ENCODE measurements around the gene ZNF784. TPM values are rescaled to one million over a fixed set of nuclear protein-coding genes. Genes with fewer than 3 reads are reported as not detected.

The ZNF784 gene
- total RNA-seq, 1 experiment from 2014 or later: 9.9 TPM

DNA sequence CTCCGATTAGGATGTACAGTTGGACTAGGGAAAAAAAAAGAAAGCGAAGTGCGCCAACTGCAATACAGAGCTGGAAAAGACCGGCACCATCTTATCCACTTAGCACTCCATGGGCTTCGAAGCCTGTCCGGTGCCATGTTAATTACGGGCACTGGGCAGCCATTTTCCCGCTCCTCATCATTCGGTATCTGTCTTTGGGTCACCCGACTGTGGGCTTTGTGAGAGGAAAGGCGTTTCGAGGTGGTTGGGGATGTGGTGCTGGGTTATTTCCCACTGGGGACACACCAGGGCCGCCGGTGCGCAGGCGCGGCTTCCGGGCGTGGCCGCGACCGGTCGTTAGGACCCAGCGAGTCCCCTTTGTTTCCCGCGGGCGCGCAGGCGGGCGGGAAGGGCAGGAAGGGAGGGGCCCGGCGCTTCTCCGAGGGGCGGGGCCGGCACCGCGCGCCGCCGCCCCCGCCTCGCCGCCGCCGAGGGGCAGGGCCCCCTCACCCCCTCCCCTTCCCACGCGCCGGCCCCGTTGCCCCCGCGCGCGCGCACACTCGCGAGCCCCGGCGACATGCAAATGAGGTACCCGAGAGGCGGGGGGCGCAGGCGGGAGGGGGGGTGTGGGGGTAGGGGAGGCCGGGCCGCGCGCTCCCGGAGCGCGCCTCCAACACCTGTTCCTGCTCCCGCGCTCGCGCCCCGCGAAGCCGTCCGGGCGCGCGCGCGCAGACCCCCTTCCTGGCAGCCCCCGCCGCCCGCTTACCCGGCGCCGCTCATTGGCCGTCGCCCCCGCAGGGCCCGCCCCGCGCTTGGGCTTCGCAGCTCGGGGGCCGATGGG lies 24.3 kb downstream of the ZNF784 start, which contains the start of gene ZNF524 (continued):
- TF ChIP-seq PRDM15 (CRISPR knock-in tag; IDR thresholded peaks at IDR 0.05): no peak
- no peak for TF ChIP-seq SOX15 (CRISPR knock-in tag; IDR thresholded peaks at IDR 0.05)
- no peak for TF ChIP-seq NR1H2 (CRISPR knock-in tag; IDR thresholded peaks at IDR 0.05)
- peak; percentile 55; the same call in 1 of the 2 replicates for TF ChIP-seq NFE2L1 (CRISPR knock-in tag; IDR thresholded peaks at IDR 0.05)
- no peak for TF ChIP-seq ESRRA (CRISPR knock-in tag; IDR thresholded peaks at IDR 0.05; ENCODE audit: borderline replicate concordance)
- TF ChIP-seq, protein P1, sequence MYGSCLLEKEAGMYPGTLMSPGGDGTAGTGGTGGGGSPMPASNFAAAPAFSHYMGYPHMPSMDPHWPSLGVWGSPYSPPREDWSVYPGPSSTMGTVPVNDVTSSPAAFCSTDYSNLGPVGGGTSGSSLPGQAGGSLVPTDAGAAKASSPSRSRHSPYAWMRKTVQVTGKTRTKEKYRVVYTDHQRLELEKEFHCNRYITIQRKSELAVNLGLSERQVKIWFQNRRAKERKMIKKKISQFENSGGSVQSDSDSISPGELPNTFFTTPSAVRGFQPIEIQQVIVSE (CRISPR knock-in tag; IDR thresholded peaks at IDR 0.05; ENCODE audit: borderline replicate concordance): no peak
- no peak for TF ChIP-seq NR3C1 (CRISPR knock-in tag; conservative IDR thresholded peaks at IDR 0.05; ENCODE audit: low read depth)
- no peak for TF ChIP-seq STAT6 (CRISPR knock-in tag; conservative IDR thresholded peaks at IDR 0.05; ENCODE audit: low read depth)
- TF ChIP-seq, protein P2, sequence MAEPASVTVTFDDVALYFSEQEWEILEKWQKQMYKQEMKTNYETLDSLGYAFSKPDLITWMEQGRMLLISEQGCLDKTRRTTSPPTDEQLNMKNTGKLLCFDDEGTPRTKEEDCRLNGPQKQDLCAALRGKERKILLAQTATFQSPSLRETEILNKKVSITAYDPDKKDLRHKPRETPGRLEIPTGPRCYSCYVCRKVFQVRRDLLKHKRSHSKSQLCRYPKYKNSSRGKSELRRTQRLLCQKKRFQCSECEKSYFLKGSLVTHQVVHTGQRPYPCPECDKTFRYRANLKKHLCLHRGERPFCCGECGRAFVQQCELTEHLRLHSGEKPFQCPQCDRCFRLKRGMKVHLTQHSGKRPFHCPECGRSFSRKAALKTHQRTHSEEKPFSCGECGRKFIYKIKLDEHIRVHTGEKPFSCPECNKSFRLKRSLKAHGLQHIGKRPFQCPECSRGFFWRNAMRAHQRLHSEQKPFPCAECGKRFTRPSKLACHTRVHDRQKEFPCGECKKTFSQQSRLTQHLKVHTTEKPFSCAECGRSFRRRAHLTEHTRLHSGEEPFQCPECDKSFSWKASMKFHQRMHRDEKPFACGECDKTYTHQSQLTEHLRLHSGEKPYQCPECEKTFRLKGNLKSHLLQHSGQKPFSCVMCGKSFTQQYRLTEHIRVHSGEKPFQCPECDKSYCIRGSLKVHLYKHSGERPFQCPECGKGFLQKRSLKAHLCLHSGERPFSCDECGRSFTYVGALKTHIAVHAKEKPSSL (CRISPR knock-in tag; conservative IDR thresholded peaks at IDR 0.05): no peak
- TF ChIP-seq CREM (CRISPR knock-in tag; IDR thresholded peaks at IDR 0.05): no peak
- no peak for TF ChIP-seq ZNF423 (CRISPR knock-in tag; IDR thresholded peaks at IDR 0.05)
- TF ChIP-seq ZNF416 (CRISPR knock-in tag; IDR thresholded peaks at IDR 0.05): no peak; the same call in none of the 2 replicates
- TF ChIP-seq FOXK1 (CRISPR knock-in tag; IDR thresholded peaks at IDR 0.05): peak; percentile 73
- TF ChIP-seq FOXP1 (CRISPR knock-in tag; IDR thresholded peaks at IDR 0.05; ENCODE audit: borderline replicate concordance): peak; percentile 29; the same call in 1 of the 2 replicates
- TF ChIP-seq, protein P3, sequence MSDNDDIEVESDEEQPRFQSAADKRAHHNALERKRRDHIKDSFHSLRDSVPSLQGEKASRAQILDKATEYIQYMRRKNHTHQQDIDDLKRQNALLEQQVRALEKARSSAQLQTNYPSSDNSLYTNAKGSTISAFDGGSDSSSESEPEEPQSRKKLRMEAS (CRISPR knock-in tag; IDR thresholded peaks at IDR 0.05): peak; percentile 40
- TF ChIP-seq, protein P4, sequence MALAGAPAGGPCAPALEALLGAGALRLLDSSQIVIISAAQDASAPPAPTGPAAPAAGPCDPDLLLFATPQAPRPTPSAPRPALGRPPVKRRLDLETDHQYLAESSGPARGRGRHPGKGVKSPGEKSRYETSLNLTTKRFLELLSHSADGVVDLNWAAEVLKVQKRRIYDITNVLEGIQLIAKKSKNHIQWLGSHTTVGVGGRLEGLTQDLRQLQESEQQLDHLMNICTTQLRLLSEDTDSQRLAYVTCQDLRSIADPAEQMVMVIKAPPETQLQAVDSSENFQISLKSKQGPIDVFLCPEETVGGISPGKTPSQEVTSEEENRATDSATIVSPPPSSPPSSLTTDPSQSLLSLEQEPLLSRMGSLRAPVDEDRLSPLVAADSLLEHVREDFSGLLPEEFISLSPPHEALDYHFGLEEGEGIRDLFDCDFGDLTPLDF (CRISPR knock-in tag; IDR thresholded peaks at IDR 0.05): no peak
- TF ChIP-seq, protein P5, sequence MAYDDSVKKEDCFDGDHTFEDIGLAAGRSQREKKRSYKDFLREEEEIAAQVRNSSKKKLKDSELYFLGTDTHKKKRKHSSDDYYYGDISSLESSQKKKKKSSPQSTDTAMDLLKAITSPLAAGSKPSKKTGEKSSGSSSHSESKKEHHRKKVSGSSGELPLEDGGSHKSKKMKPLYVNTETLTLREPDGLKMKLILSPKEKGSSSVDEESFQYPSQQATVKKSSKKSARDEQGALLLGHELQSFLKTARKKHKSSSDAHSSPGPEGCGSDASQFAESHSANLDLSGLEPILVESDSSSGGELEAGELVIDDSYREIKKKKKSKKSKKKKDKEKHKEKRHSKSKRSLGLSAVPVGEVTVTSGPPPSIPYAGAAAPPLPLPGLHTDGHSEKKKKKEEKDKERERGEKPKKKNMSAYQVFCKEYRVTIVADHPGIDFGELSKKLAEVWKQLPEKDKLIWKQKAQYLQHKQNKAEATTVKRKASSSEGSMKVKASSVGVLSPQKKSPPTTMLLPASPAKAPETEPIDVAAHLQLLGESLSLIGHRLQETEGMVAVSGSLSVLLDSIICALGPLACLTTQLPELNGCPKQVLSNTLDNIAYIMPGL (CRISPR knock-in tag; IDR thresholded peaks at IDR 0.05): no peak
- TF ChIP-seq, protein P6, sequence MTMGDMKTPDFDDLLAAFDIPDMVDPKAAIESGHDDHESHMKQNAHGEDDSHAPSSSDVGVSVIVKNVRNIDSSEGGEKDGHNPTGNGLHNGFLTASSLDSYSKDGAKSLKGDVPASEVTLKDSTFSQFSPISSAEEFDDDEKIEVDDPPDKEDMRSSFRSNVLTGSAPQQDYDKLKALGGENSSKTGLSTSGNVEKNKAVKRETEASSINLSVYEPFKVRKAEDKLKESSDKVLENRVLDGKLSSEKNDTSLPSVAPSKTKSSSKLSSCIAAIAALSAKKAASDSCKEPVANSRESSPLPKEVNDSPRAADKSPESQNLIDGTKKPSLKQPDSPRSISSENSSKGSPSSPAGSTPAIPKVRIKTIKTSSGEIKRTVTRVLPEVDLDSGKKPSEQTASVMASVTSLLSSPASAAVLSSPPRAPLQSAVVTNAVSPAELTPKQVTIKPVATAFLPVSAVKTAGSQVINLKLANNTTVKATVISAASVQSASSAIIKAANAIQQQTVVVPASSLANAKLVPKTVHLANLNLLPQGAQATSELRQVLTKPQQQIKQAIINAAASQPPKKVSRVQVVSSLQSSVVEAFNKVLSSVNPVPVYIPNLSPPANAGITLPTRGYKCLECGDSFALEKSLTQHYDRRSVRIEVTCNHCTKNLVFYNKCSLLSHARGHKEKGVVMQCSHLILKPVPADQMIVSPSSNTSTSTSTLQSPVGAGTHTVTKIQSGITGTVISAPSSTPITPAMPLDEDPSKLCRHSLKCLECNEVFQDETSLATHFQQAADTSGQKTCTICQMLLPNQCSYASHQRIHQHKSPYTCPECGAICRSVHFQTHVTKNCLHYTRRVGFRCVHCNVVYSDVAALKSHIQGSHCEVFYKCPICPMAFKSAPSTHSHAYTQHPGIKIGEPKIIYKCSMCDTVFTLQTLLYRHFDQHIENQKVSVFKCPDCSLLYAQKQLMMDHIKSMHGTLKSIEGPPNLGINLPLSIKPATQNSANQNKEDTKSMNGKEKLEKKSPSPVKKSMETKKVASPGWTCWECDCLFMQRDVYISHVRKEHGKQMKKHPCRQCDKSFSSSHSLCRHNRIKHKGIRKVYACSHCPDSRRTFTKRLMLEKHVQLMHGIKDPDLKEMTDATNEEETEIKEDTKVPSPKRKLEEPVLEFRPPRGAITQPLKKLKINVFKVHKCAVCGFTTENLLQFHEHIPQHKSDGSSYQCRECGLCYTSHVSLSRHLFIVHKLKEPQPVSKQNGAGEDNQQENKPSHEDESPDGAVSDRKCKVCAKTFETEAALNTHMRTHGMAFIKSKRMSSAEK (CRISPR knock-in tag; IDR thresholded peaks at IDR 0.05; ENCODE audit: borderline replicate concordance): no peak
- TF ChIP-seq SP1 (CRISPR knock-in tag; conservative IDR thresholded peaks at IDR 0.05): peak; percentile 74
- 0 out of 2 replicates have a peak, but pooled peaks have one; percentile 15 for TF ChIP-seq USF1 (CRISPR knock-in tag; IDR thresholded peaks at IDR 0.05)
